Activated naive CD8-positive, alpha-beta T cell treated with anti-CD3 and anti-CD28 coated beads, Interleukin-2, amount 50 U/mL, for 16 hours (primary cell): ENCODE data around the gene KISS1.

Source experiments
- DNase-seq: peaks from one replicate; pipeline ENCODE4 v3.0.0-alpha.2; 2020; ENCODE audit warnings: low read depth, low spot score

The KISS1 gene

DNA sequence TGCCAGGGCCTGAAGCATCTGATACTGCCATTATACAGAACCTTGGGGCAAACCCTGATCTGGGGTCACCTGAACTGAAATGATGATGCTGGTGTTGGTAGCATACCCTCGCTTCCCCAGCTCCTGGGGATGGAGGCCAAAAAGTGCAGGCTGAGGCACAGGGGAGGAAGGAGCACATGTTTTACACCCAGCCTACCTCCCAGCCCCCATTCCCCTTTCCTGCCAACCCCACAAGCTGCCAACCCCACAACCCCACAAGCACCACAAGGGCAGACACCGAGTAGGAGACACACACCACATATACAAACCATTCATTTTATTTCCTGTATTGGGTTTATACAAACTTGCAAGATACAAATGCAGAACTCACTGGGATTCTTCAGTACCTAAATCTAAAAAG is 22.3 kb upstream of the KISS1 start:
- no peak for DNase-seq

DNA sequence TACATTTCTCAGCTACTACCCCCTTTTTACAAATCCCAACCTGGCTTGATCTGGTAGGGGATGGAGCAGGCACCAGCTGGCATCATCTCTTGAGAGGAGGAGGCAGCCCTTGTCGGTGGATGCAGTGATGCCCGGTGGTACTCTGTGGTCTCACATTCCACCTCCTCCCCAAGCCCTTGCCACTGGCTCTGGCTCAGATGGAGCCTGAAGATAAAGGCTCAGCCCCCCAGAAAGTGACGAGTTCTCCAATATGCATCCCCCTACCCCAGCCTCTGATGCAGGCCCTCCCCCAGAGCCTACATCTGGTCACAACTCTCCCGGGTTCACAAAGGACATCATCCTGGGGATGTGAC is 21.3 kb upstream of the KISS1 start:
- no peak for DNase-seq

DNA sequence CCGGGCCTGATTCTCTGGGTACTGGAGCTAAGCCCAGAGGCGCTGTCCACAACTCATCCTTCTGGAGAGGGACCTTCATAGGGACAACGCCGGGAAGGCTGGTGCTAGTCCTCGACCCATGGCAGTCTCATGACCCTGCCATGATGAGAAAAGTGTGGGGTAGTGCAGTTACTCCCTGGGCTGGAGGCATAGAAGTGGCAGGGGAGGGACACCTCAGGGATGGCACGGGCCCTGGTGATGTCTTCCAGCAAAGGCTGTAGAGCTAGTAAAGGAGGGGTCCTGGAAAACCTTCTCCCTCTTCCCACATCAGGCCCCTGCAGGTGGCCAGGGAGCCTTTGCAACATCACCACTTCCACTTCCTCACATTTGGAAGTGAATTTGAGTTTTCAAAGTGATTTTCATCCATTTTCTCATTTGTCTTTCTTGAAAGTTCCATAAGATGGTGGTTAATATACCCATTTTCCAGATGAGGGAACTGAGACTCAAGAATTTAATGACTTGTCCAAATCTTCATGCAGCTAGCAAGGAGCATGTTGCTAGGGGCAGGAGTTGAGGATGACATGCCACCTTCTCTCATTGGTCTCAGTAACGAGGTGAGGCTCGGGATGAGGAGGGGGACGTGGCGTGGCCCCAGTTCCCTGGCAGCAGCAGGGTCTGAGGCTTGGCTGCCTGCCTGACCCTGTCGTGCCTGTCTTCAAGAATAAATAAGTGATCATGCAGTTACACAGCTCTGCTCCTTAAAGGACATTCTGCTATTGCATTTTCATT is 20.8 kb upstream of the KISS1 start:
- no peak for DNase-seq

DNA sequence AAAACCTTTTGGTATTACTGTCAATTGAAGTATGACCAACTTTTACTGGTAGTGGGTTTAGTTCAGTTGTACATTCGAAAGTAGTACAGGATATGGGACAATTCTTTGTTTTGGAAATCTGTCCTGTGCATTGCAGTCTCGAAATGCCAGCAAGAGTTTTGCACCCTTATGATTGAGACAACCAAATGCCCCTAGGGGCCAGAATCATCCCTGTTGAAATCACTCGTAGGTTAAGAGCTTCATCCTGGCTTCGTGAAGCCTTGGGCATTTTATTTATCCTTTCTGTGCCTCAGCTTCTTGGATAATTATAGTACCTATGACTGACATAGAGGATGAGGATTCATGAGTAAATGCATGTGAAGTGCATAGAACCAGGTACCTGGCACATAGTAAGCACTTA is 19.9 kb upstream of the KISS1 start:
- DNase-seq: no peak

DNA sequence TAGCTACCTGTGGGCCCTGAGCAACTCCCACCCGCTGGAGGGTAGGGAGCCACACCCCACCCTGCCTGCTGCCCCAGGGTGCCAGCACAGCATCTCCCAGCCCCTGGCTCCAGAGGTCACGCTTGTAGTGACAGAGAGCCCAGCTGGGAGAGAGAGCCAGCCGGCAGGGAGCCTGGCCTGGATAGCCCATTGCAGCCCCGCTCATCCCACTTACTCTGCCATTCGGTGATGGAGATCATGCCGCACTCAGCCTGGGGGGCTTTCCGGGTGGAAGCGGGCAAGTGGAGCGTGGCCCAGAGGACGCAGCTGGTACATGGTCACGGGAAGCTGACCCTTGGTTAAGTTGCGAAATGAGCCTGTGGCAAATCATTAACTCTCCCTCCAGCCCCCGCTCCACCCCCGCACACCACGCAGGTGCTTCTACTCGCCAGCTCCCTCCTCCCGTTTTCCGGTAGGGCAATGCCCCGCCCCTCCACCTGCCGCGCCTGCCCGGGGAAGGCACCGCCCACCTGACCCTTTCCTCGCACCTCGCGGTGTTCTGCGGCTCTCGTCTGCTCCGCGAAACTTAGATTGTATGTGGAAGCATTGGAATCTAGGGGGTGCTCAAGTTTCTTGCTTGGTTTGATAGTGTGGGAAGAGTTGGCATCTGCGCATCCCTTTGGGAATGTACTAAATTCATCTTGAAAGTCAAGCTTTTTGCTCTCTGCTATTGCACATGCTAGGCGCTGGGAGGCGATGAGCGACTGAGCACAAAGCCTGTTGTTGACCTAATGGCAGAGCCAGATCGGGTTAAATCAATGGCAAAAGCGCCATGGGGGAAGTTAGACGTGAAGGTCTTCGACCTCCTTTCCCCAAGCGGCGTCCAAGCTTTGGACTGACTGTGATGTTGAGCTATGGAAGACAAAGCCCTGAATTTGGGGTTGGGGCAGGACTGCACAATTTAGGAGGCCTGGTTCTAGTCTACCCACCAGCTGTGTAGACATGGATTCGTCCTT is 17.7 kb upstream of the KISS1 start, which contains the start of gene GOLT1A:
TSS of gene GOLT1A (minus strand) at position 321 of the 995 bp plus-strand sequence. CDS start at position 239, 82 bp downstream.
- no peak for DNase-seq

DNA sequence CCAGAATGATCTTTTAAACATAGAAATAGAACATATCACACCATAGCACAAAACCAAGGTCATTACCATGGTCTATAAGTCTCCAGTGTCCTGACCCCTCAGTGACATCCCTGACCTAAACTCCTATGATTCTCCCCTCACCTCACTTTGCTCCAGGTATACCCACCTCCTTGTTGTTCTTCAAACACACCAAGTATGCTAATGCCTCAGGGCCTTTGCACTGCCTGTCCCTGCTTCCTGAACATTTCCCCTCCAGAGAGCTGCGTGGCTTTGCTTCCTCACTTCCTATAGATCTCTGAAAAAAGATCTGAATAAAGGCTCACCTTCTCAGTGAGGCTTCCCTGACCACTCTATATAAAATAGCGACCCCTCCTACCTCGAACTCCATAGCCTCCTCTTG is 16.4 kb upstream of the KISS1 start:
- no peak for DNase-seq

DNA sequence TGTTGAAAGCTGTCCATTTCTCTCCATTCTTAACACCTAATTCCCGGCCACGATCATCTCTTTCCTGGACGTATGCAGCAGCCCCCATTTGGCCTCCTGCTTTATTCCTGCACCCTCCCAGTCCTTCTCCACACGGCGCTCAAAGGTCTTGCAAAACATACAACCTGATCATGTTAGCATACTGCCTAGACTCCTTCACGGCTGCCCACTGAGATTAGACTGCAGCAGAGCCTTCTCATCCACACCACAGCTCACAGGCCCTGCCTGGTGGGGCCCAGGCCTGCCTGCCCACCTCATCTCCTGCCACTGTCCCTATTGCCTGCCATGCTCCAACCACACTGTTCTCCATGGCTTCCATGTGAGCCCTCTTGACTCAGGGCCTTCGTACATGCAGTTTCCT is 14.8 kb upstream of the KISS1 start:
- no peak for DNase-seq

DNA sequence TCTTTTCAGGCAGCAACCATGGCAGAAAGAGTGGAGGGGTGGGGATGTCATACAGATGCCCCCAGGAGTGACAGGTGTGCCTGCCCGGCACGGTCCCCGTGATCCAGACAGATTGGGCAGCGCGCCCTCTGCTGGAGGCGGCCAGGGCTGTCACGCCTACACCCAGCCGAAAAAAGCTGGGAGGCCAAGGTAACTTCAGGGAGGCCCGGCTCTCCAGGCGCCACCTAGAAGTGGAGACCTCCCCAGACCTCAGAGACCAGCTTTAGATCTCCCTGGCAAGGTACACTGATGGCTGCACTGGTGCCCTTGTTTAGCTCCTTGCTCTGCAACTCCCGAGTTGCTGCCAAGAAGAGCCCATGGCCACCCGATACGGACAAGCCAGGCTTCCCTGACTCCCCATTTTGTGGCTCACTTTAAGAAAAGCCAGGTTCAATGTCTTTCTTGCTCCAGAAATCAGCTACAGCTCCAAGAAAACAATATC is 10.9 kb upstream of the KISS1 start:
- peak; percentile 59 for DNase-seq

DNA sequence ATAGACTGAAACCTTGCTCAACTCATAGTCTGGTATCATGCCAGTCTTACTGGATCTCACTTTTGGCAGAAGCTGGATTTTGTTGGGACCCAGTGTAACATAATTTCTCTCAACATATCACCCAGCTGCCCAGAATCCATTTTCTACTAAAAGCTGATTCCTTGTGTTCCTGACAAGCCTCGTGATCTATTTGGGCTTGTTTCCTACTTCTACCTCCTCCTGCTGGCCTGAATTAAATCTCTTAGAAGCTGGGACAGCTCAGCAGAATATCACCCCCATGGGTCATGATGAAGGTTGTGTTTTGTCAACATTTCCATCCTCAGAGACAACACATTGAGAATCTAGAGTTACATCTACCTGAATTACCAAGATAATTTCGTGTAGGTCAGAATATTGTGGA is 9.8 kb upstream of the KISS1 start:
- DNase-seq: no peak

DNA sequence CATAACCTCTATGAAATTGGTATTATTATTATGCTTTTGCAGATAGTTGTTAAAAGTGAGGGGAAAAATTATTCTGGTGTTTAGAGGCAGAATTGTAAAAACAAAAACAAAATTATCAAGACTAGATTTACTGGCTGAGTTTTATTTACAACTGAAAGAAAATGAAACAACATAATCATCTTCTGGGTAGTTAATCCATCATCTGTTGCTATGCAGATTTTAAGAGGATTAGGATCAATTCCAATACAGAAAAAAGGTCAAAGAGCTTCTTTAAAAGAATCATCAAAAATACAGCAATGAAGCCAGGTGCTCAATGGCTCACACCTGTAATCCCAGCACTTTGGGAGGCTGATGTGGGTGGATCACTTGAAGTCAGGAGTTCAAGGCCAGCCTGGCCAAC is 9.2 kb upstream of the KISS1 start:
- DNase-seq: no peak

DNA sequence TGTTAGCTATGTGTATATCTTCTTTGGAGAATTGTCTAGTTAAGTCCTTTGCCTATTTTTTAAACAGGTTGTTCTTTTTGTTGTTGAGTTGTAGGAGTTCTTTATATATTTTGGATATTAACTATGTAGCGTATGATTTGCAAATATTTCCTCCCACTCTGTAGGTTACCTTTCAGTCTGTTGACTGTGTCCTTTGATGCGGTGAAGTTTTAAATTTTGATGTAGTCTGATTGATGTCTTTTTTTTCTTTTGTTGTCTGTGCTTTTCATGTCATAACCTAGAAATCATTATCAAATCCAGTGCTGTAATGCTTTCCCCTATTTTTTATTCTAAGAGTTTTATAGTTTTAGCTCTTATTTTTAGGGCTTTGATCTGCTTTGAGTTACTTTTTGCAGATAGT is 8.7 kb upstream of the KISS1 start:
- DNase-seq: no peak

DNA sequence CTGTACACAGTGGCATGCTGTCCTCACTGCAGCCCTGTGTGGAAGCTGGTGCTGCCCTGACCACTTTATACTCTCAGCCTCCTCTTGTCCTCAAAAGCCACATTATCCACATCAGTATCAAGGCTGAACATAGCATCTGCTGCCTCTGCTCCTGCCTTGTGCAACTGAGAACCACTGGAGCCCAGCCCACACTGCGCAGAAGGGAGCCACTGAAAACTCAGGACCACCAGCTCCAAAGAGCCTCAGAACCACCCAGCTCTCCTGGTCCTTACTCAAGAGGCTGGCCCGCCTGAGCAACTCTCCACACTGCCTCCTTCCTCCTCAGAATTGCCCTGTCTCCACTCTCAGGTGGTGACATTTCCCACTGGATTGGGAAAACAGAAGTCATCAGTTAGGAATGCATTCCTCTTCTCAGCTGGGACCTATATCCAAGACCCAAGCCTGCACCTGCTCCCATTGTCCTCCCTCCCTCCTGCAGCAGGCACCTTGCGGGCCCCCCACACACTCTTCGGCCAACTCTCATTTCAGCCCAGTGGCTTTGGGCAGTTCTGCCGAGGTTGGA is 7.0 kb upstream of the KISS1 start:
- no peak for DNase-seq

DNA sequence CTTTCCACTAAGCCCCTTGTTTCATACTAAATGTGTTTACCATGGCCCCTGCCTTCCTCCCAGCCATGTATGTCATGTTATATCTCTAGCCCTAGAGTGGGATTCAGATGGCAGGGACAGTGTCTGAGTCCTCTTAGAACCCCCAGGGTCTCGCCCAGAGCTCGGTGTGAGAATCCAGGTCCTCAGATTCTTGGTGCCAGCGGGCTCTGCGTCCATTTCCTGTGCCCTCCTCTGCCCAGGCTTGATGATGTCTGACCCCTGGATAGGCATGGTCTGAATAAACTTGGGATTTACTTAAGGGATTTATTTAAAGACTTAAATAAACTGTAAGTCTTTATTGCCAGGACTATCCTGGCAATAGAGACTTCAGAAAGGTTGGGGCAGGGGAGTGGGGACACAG is 6.2 kb upstream of the KISS1 start:
- DNase-seq: no peak

DNA sequence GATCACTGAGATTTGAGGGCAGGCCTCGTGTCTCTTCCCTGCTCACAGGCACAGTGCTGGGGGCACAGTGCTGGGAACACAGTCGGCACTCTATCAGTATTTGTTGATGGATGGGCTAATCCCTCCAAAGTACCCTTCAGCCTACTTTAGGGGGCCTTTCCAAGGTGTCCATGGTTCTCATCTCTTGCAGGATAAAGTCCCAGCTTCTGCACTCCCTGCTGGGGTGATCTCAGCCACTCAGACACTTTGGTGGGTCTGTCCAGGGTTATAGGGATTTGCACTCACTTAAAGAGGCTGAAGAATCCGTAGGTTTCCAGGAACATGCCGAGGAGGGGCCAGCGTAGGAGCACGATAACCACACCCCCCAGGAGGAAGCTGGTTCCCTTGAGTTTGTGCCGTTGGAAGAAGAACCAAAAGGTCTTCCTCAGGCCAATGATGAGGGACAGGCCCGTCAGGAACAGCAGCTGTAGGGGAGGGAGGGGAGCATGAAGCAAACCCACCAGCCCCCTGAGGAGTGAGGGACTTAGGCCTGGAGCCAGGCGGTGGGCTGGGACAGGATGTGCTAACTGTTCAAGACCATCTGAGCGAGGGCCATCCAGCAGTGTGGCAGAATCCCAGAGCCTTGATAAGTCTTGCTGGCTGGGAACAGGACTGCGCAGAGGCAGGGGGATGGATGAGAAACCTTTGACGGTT is 5.2 kb upstream of the KISS1 start:
- no peak for DNase-seq

DNA sequence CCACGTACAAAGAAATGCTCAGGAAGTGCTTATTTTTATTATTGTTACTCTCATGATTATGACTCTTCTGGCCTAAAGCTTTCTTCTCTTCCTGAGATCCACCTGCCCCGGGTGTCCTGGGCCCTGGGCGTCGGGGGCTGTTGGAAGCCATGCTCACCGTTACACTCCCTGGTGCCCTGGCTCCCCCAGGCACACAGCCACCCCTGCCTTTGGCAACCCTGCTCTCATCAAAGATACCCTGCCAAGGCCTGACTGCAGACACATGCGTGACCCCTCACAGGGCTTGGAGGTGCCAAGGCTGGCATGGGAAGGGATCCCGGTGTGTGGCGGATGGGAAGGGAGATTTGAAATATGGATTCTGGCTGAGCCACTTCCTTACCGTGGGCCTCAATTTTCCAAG is 3.3 kb upstream of the KISS1 start:
- no peak for DNase-seq

DNA sequence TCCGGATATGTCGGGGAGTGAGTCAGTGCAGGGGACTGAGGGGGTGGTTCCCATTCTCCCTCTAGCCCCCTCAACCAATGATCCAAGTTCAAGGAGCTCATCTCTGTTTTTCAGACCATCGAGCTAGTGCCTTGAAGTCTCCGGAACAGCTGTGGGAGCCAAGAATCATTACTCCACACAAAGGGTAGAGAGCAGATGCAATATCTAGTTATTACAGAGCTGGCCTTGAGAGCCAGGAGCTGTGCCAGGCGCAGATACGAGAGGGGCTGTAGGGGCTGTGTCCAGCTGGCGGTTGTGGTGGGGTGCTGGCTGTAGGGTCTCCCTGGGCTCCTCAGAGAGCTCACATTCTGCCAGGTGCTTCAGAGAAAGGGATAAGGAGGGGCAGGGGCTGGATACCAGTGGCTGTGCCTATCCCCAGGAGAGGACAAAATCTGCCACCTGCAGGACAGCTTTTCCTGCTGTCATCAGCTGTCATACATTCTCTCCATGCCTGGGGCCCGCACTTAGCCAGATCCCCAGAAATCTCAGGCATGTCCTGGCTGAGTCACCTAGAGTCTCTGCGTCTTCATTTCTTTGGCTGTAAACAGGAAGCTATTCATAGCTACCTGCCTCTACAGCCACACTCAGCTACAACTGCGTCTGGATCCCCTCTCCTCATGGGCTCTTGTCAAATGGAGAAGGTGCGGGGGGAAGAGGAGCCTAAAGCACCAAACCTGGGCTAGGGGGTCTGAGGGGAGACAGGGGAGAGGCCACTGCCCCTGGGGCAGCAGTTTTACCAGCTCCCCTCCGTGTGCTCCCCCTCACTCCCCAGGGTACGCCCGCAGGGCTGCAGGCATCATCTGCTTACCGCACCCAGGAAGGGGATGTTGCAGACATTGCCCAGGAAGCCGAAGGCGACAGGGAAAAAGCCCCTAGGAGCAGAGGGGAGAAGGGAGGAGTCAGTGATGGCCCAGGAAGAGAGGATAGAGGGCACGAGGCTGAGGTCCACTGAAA is 2.4 kb upstream of the KISS1 start:
- no peak for DNase-seq

DNA sequence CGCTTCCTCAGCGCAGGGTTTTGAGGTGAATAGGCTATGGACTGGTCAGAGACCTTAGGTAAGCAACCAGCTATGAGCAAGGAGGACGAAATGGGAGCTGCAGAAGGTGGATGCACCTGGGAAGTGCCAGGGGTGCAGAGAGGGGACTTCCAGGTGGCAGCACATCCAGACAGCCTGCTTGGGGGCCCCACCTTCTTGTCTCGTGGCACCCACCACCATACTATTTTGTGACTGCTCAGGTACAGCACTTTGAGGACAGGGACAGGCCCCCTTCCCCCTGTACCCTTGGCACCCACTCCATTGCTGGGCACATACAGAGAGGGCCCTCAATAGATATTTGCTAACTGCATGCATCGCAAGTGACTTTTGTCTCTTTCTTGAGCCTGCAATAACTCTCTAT is 777 bp upstream of the KISS1 start:
- DNase-seq: no peak

DNA sequence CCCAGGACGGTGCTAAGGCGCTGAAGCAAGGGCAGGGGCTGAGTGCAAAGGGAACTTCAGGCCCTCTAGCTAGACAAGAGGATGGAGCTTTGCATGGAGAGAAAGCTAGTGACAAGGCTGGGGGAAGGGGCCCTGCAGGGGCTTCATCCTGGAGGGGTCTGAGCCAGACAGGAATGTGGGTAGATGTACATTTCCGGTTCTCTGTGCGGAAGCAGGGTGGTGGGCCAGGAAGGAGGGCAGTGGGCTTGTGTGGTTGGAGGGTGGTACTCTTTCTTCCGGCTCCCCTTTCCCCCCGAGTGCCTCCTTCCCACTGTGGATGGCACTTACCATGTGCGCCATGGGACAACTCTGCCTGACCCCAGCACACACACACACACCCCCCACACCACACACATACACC is 1.5 kb downstream of the KISS1 start:
- DNase-seq: no peak

DNA sequence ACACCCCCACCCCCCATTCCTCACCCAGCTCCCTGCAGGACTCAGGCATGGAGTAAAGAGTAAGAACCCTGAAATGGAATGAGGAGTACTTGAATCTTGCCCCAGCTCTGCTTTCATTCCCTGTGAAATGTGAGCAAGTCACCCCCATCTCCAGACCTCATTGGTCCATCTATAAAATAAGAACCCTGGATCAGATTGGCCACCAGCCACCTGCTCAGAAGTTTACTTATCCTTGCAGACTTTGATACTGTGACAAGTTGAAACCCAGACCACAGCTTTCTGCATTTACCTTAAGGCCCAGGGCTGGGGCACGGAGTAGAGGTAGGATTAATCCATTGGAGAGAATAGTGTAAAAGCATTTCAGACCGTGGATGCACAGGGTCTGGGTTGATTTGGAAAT is 2.2 kb downstream of the KISS1 start:
- DNase-seq: no peak

DNA sequence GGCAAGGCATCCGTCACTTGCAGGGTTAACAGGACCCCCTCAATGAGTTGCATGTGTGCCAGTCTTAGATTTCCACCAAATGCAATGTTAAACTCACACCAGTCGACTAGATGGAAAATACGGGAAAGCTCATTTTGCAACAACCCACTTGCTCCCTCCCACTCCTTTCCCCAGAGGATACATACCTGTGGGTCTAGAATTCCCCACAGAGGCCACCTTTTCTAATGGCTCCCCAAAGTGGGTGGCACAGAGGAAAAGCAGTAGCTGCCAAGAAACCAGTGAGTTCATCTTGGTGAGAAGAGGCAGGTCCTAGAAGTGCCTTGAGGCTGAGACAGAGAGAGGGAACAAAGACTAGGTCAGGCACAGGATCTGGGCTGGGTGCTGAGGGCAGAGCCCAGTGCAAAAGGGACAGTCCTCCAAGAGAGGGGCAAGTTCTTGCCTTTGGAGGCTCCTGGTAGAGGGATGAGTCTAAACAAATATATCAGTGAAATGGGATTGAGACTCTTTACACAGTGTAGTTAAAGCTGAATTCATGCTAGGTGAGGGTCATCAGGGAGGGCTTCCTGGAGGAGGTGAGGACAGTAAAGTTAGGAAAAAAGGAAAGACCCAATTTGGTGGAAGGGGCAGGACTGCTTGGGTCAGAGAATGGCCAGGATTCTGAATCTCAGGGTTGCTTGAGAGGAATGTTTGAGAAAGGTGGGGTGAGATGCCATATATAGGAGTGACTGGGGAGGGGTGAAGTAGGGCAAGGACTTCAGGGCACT is 3.5 kb downstream of the KISS1 start:
- DNase-seq: no peak
